GM12891 (cell line): ENCODE results near the gene ZDHHC11B.
"Not testable (repeated sequence)": the region's sequence is repeated elsewhere in the genome, so short reads cannot be mapped to it uniquely, and the experiment has no call there.

Experiments
- DNase-seq: peaks from one replicate; pipeline ENCODE4 v3.0.0; 2011; ENCODE audit warnings: low spot score; ENCODE audit not compliant: insufficient read length
- FAIRE-seq: peaks from 2 replicates; lab custom pipeline; 2011; peaks lifted over from hg19 to GRCh38; lab: Jason Lieb, UNC
- PAX5 ChIP-seq: IDR thresholded peaks from 2 replicates; pipeline ENCODE4 v1.6.1; 2011; ENCODE audit warnings: low read length, moderate library complexity, mild to moderate bottlenecking; ENCODE audit not compliant: insufficient read depth, severe bottlenecking
- POLR2A ChIP-seq: IDR thresholded peaks from 2 replicates; pipeline ENCODE4 v1.6.1; 2011; ENCODE audit warnings: low read depth, low read length, control low read depth
- POLR2AphosphoS5 ChIP-seq: IDR thresholded peaks from 2 replicates; pipeline ENCODE4 v1.6.1; 2011; ENCODE audit warnings: low read depth, low read length, control low read depth
- POU2F2 ChIP-seq: IDR thresholded peaks from 2 replicates; pipeline ENCODE4 v1.6.1; 2011; ENCODE audit warnings: low read depth, mild to moderate bottlenecking, control low read depth, low read length, moderate library complexity
- SPI1 ChIP-seq: IDR thresholded peaks from 2 replicates; pipeline ENCODE4 v1.6.1; 2011; ENCODE audit warnings: low read depth, low read length, control low read depth
- TAF1 ChIP-seq: IDR thresholded peaks from 2 replicates; pipeline ENCODE4 v1.6.1; 2011; ENCODE audit warnings: low read depth, low read length, control low read depth

ZDHHC11B gene

DNA sequence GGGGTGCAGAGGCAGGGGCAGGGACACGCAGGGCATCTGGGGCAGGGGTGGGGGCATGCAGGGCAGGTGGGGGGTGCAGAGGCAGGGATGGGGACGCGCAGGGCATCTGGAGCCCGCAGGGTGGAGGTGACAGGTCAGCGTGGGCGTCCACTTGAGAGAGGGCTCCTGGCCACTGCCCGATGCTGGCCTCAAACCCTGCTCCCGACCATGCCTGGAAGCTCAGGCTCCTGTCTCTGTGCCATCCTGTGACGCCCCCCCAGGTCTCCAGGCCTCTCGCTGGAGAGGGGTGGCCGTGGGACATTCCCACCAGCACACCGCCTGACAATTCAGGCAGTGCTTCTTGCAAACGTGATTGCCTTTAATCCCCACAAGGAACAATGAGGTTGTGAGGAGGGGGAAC lies 33.0 kb downstream of the ZDHHC11B start:
- no peak for DNase-seq
- no peak for FAIRE-seq
- TF ChIP-seq SPI1 (no peak), POU2F2 (no peak), POLR2A (no peak), PAX5 (no peak), TAF1 (no peak), POLR2AphosphoS5 (no peak)

DNA sequence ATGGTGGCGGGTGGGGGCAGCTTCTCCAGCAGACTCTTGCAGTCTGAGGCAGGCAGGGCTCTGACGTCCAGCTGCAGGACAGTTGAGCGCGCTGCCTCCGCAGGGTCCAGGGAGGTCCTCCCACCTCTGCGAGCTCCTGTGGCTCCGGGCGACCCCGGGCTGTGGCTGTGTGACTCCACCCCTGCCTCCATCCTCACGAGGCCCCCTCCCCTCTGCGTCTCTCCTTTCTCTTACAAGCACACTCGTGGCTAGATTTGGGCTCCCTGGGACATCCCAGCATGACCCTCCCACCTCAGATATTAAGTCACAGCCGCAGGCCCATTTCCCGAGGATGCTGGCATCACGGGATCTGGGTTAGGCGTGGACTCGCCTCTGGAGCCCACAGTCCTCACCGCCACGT lies 34.3 kb downstream of the ZDHHC11B start:
- DNase-seq, FAIRE-seq: not testable (repeated sequence)

GRCh38 chr5:749101-749670 lies 35.3 kb downstream of the ZDHHC11B start:
- no peak for FAIRE-seq
- no peak for DNase-seq
- TF ChIP-seq TAF1 (no peak), PAX5 (no peak), POLR2A (no peak), POU2F2 (no peak), SPI1 (no peak), POLR2AphosphoS5 (no peak)

GRCh38 chr5:748011-748980 lies 36.2 kb downstream of the ZDHHC11B start:
- DNase-seq, FAIRE-seq: not testable (repeated sequence)

DNA sequence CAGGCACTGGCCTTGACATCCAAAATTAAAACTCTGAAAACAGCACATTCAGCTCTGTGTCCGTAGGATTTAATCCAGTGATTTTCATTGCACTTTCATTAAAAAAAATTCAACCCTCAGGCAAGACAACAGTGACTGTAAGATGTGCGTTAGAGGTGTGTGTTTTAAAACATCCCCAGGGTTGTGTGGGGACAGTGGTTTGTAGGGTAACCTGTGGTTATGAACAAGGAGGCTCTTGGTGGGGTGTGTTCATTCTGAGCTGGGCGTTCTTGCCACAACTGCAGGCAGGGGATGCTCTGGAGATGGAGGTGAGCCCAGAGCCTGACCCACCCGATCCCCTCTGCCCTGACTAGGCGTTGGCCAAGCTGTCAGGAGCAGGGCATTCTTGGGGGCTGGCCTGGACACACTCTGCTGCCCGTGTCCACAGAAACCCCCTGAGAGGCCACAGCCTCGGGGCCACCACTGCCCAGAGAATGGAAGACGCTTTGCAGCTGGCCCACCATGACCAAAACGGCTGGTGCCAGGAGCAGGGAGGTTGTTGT lies 37.2 kb downstream of the ZDHHC11B start:
- not testable (repeated sequence) for DNase-seq, FAIRE-seq

DNA sequence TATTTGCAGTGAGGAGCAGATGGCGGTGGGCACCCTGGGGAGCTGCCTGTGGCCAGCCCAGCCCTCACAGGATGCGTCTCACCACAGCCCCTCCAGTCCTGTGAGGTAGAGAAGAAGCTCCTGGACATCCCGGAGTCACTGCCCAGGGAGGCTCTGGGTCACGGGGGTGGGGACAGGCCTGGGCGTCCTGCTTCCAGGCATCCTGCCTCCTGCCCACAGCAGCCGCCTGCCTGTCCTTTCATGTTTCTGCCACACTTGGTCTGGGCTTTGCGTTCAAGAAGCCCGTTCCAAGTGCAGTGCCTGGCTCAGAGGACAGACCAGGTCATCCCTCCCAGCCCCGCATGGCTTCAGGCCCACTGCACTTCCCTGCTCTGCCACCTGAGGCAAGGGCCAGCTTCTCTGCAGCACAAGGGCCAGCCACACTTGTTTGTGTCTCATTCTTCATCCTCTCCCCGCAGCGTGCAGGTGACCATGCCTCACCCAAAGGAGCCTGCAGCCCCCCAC lies 38.2 kb downstream of the ZDHHC11B start:
- FAIRE-seq = no peak
- no peak for DNase-seq
- no peak for TF ChIP-seq PAX5
- TF ChIP-seq TAF1 = no peak
- no peak for TF ChIP-seq SPI1
- no peak for TF ChIP-seq POU2F2
- no peak for TF ChIP-seq POLR2AphosphoS5
- no peak for TF ChIP-seq POLR2A

DNA sequence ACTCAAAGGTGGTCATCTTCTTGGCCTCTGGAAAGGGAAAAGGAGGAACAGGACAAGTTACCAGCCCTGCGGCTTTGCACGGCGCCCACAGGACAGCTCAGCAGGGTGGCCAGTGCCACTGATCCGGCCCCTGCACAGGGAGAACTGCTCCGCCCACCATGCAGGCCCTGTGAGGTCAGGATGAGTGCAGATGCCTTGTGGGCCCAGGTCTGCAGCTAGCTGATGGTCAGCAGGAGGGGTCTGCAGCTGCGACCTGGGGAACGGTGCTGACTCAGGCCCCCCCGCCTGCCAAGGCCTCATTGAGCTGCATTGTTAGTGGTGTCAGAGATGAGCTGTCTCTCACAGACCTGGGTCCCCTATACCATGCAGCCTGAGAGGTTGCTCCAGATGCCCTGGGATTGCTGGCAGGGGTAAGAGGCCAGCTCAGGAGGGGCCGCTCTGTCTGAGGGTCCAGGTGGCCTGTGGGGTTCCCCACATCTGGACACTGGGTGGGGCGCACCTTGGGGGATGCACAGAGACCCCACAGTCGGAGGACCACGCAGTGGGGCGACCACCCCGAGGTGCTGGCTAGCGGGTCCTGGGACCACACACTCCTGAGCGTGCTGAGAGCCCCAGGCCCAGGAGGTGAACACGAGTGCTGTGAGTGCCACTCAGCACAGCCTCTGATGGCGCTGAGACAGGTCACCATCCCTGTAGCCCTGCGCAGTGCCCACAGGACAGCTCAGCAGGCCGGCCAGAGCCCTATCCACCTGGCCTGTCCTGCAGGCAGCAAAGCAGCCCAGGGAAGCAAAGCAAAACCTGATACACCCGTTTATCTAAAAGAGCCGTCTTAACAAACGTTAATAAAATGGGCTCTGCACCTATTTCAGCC lies 39.0 kb downstream of the ZDHHC11B start:
- not testable (repeated sequence) for FAIRE-seq

GRCh38 chr5:743696-744404 lies 40.7 kb downstream of the ZDHHC11B start:
- FAIRE-seq, DNase-seq: not testable (repeated sequence)

More for the DNA sequence above, 39.0 kb downstream of the ZDHHC11B start:
- not testable (repeated sequence) for DNase-seq

DNA sequence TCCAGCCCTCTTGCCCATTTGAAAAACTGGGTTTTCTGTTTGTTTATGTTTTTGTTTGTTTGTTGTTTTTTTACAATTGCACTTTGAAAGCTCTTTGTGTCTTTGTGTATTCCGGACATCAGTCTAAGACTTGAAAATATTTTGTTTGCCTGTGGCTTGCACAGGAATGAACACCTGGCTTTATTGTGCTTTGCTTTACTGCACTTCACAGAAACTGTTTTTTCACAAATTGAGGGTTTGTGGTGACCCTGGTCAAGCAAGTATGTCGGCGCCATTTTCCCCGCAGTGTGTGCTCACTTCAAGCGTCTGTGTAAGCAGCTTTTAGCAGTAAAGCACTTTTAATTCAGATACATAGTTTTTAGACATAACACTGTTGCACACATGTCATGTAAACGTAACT lies 42.3 kb downstream of the ZDHHC11B start:
- not testable (repeated sequence) for FAIRE-seq, DNase-seq

- FAIRE-seq, DNase-seq: not testable (repeated sequence)
Measured at GRCh38 chr5:734145-734544, 50.4 kb downstream of the ZDHHC11B start.

DNA sequence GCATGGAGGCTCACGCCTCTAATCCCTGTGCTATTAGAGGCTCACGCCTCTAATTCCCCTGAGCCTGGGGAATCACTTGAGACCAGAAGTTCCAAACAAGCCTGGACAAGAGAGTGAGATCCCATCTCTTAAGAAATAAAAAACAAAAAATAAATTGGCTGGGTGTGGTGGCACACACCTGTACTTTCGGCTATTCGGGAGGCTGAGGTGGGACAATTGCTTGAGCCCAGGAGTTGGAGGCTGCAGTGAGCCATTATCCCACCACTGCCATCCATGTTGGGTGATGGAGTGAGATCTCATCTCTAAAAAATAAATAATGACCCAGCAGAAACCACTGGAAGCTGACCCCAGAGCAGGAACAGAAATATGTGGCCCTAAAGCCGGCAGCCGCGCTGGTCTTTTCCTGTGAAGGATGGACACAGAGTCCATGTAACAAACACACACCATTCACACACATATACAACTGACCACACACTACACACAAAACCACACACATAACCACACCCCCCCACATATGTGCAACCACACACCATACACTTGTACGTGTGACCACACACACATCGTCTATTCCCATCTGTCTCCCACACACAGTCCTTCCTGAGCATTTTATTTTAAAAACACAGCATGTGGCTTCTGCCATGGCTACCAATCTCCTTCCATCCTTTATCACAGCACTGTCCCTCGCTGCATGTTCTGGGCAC lies 51.6 kb downstream of the ZDHHC11B start:
- FAIRE-seq, DNase-seq: not testable (repeated sequence)

DNA sequence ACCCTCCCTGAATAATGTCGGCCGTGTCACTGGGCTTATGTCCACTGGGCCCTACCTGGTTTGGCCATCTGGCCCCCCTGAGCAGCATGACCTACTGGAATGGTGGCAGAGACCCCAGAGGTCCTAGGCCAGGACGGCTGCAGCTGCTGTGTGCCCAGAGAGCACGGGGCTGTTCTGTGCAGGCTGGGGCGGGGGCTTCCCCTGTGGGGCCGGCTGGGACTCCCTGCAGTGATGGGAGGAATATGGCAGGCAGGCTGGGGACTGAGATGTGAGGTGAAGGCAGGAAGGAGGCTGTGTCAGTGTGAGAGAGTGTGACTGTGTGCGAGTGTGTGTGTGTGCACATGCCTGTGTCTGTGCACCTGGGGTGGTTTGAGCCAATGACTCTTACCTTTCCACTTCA lies 55.3 kb downstream of the ZDHHC11B start:
- not testable (repeated sequence) for FAIRE-seq, DNase-seq

DNA sequence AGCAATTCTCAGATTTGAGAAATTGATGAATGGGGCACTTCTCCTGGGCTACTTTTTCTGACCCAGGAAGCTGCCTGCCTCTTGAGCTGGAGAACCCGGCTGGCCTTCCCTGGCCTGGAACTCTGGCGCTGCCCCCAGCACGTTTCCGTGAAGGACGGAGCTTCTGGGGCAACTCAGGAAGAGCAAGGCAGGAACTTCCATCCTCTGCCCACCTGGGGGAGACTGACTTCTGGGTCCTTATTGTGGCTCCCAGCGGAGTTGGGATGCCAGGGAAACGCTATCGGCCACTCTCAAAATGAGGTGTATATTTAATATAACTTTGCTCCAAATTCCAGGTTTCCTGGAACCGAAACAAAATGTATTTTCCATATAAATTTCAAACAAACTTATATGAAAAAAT lies 57.4 kb downstream of the ZDHHC11B start:
- DNase-seq, FAIRE-seq: not testable (repeated sequence)

GRCh38 chr5:723865-724264 lies 60.7 kb downstream of the ZDHHC11B start:
- not testable (repeated sequence) for FAIRE-seq, DNase-seq

- not testable (repeated sequence) for FAIRE-seq
Measured at GRCh38 chr5:723309-723708, 61.2 kb downstream of the ZDHHC11B start.

More at GRCh38 chr5:723309-723708, 61.2 kb downstream of the ZDHHC11B start:
- DNase-seq = not testable (repeated sequence)
